ENCODE data around the gene N4BP2.

N4BP2 gene

GRCh38 chr4:40055863-40056715 is 561 bp upstream of the N4BP2 start:
- H3K4me3 ChIP-seq (ENCODE audit: low read depth, low read length) = peak overlapping the region; percentile 65
- no peaks in the 10 kb centered on the region for H3K27me3 ChIP-seq (replicated peaks)
- peak; percentile 80 for DNase-seq
- H3K36me3 ChIP-seq (replicated peaks) = no peaks in the 10 kb centered on the region
- TF ChIP-seq, protein P1, sequence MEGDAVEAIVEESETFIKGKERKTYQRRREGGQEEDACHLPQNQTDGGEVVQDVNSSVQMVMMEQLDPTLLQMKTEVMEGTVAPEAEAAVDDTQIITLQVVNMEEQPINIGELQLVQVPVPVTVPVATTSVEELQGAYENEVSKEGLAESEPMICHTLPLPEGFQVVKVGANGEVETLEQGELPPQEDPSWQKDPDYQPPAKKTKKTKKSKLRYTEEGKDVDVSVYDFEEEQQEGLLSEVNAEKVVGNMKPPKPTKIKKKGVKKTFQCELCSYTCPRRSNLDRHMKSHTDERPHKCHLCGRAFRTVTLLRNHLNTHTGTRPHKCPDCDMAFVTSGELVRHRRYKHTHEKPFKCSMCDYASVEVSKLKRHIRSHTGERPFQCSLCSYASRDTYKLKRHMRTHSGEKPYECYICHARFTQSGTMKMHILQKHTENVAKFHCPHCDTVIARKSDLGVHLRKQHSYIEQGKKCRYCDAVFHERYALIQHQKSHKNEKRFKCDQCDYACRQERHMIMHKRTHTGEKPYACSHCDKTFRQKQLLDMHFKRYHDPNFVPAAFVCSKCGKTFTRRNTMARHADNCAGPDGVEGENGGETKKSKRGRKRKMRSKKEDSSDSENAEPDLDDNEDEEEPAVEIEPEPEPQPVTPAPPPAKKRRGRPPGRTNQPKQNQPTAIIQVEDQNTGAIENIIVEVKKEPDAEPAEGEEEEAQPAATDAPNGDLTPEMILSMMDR (IDR thresholded peaks at IDR 0.05; ENCODE audit: low read depth, low read length, missing control alignments) = peak; percentile 21
- H3K27ac ChIP-seq = peak overlapping the region; percentile 94
- in situ Hi-C loops (cut with HindIII; ENCODE audit: low pct_ligation_motif_present, low sequenced_read_pairs) = no loop called here

GRCh38 chr4:40057586-40058091 is 989 bp downstream of the N4BP2 start:
- peak overlapping the region; percentile 94 for H3K27ac ChIP-seq
- H3K36me3 ChIP-seq (replicated peaks) = no peaks in the 10 kb centered on the region
- in situ Hi-C loops (cut with HindIII; ENCODE audit: low pct_ligation_motif_present, low sequenced_read_pairs) = no loop called here
- TF ChIP-seq, protein P1 (IDR thresholded peaks at IDR 0.05; ENCODE audit: low read depth, low read length, missing control alignments) = no peak
- DNase-seq = peak; percentile 96
- no peaks in the 10 kb centered on the region for H3K27me3 ChIP-seq (replicated peaks)
- peak overlapping the region; percentile 65 for H3K4me3 ChIP-seq (ENCODE audit: low read depth, low read length)

GRCh38 chr4:40058121-40058520 is 1.5 kb downstream of the N4BP2 start:
- in situ Hi-C loops (cut with HindIII; ENCODE audit: low pct_ligation_motif_present, low sequenced_read_pairs) = no loop called here
- no peaks in the 10 kb centered on the region for H3K27me3 ChIP-seq (replicated peaks)
- no peak for DNase-seq
- H3K36me3 ChIP-seq (replicated peaks) = no peaks in the 10 kb centered on the region
- H3K4me3 ChIP-seq (ENCODE audit: low read depth, low read length) = peak overlapping the region; percentile 65
- TF ChIP-seq, protein P1 (IDR thresholded peaks at IDR 0.05; ENCODE audit: low read depth, low read length, missing control alignments) = no peak
- H3K27ac ChIP-seq = peak overlapping the region; percentile 94

- H3K4me3 ChIP-seq (ENCODE audit: low read depth, low read length) = no peak overlapping the region
- TF ChIP-seq, protein P1 (IDR thresholded peaks at IDR 0.05; ENCODE audit: low read depth, low read length, missing control alignments) = no peak
- H3K27me3 ChIP-seq (replicated peaks) = no peaks in the 10 kb centered on the region
- H3K27ac ChIP-seq = no peak overlapping the region
- in situ Hi-C loops (cut with HindIII; ENCODE audit: low pct_ligation_motif_present, low sequenced_read_pairs) = no loop called here
- no peaks in the 10 kb centered on the region for H3K36me3 ChIP-seq (replicated peaks)
- no peak for DNase-seq
These were observed 2.2 kb downstream of the N4BP2 start for GRCh38 chr4:40058854-40059253.

GRCh38 chr4:40059362-40059761 is 2.7 kb downstream of the N4BP2 start:
- H3K36me3 ChIP-seq (replicated peaks) = no peaks in the 10 kb centered on the region
- H3K4me3 ChIP-seq (ENCODE audit: low read depth, low read length) = no peak overlapping the region
- in situ Hi-C loops (cut with HindIII; ENCODE audit: low pct_ligation_motif_present, low sequenced_read_pairs) = no loop called here
- TF ChIP-seq, protein P1 (IDR thresholded peaks at IDR 0.05; ENCODE audit: low read depth, low read length, missing control alignments) = no peak
- H3K27me3 ChIP-seq (replicated peaks) = no peaks in the 10 kb centered on the region
- no peak for DNase-seq
- no peak overlapping the region for H3K27ac ChIP-seq
